ENCODE results near the gene CIAO3. TPM values are rescaled to one million over a fixed set of nuclear protein-coding genes. Genes with fewer than 3 reads are reported as not detected.
"Not testable (repeated sequence)": the region's sequence is repeated elsewhere in the genome, so short reads cannot be mapped to it uniquely, and the experiment has no call there.

The CIAO3 gene
- total RNA-seq, 4 donors from 2014 or later: 39.8 to 53.2 (median 45.6) TPM

DNA sequence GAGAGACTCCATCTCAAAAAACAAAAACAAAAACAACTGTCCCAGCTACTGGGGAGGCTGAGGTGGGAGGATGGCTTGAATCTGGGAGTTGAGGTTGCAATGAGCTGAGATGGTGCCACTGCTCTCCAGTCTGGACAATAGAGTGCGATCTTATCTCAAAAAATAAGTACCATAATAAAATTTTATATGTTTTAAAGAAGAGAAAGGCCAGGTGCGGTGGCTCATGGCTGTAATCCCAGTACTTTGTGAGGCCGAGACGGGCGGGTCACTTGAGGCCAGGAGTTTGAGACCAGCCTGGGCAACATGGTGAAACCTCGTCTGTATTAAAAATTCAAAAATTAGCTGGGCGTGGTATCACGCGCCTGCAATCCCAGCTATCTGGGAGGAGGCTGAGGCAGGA, 36.0 kb upstream of the CIAO3 start:
- H3K4me3 ChIP-seq: no peak overlapping the region
- DNase-seq (ENCODE audit: low spot score in 2 of 2): no peak
- 88% methylated on average over 9 of the region's 9 CpGs for WGBS, 2 donors
- no peaks in the 10 kb centered on the region for H3K36me3 ChIP-seq
- no peaks in the 10 kb centered on the region for H3K9me3 ChIP-seq
- TF ChIP-seq, protein P1, sequence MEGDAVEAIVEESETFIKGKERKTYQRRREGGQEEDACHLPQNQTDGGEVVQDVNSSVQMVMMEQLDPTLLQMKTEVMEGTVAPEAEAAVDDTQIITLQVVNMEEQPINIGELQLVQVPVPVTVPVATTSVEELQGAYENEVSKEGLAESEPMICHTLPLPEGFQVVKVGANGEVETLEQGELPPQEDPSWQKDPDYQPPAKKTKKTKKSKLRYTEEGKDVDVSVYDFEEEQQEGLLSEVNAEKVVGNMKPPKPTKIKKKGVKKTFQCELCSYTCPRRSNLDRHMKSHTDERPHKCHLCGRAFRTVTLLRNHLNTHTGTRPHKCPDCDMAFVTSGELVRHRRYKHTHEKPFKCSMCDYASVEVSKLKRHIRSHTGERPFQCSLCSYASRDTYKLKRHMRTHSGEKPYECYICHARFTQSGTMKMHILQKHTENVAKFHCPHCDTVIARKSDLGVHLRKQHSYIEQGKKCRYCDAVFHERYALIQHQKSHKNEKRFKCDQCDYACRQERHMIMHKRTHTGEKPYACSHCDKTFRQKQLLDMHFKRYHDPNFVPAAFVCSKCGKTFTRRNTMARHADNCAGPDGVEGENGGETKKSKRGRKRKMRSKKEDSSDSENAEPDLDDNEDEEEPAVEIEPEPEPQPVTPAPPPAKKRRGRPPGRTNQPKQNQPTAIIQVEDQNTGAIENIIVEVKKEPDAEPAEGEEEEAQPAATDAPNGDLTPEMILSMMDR (IDR thresholded peaks at IDR 0.05): no peak
- TF ChIP-seq EP300 (IDR thresholded peaks at IDR 0.05): no peak
- TF ChIP-seq POLR2A (IDR thresholded peaks at IDR 0.05): no peak
- no peaks in the 10 kb centered on the region for H3K4me1 ChIP-seq
- peaks cover 0 to 71% of the 10 kb centered on the region in 2 donors for H3K27me3 ChIP-seq
- no peak overlapping the region for H3K27ac ChIP-seq

DNA sequence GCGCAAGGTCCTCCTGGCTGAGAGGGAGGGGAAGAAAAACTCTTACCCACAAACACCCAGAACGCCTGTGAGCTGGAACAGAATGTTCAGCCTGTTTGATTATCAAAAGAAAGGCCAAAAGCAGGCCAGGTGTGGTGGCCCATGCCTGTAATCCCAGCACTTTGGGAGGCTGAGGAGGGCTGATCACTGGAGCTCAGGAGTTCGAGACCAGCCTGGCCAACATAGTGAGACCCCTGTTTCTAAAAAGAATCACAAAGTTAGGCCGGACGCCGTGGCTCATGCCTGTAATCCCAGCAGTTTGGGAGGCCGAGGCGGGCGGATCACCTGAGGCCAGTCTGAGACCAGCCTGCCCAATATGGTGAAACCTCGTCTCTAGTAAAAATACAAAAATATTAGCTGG, 35.5 kb upstream of the CIAO3 start:
- H3K9me3 ChIP-seq; H3K36me3 ChIP-seq; H3K27ac ChIP-seq; H3K4me1 ChIP-seq; DNase-seq (ENCODE audit: low spot score in 2 of 2); H3K4me3 ChIP-seq: not testable (repeated sequence)
- peaks cover 0 to 65% of the 10 kb centered on the region in 2 donors for H3K27me3 ChIP-seq
- WGBS, 2 donors: 90 to 93% methylated on average over 10 of the region's 10 CpGs

DNA sequence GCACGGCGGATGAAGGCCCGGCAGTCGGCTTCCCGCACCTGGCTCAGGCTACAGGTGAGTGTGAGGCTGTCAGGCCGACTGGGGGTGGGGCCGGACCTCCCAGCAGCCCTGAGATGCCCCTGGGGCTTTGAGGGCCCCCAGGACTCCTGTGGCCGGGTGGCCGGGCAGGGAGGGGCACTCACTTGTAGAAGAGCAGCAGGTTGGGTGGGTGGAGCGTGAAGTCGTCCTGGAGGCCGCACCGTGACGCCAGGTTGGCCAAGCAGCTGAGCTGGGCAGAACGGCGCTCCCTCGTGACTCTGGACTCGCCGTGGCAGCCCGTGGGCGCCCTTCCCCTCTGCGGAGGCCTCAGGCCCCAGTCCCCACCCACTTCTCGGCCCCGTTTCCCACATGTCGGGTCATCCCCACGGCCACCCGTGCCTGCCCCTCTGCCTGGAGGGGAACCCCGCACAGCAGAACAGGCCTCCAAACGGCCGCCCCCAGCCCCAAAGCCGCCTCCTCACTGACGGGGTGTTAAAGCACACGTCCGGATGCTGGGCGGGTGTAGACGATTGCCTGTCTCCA, 34.5 kb upstream of the CIAO3 start:
- no peaks in the 10 kb centered on the region for H3K4me1 ChIP-seq
- TF ChIP-seq POLR2A (IDR thresholded peaks at IDR 0.05) (no peak), EP300 (IDR thresholded peaks at IDR 0.05) (no peak)
- TF ChIP-seq, protein P1 (IDR thresholded peaks at IDR 0.05): no peak
- 56 to 57% methylated on average over 27 to 33 of the region's 36 CpGs for WGBS, 2 donors
- no peaks in the 10 kb centered on the region for H3K9me3 ChIP-seq
- no peak for DNase-seq (ENCODE audit: low spot score in 2 of 2)
- H3K27me3 ChIP-seq: peaks cover 0 to 64% of the 10 kb centered on the region in 2 donors
- H3K27ac ChIP-seq: no peak overlapping the region
- no peak overlapping the region for H3K4me3 ChIP-seq
- no peaks in the 10 kb centered on the region for H3K36me3 ChIP-seq

DNA sequence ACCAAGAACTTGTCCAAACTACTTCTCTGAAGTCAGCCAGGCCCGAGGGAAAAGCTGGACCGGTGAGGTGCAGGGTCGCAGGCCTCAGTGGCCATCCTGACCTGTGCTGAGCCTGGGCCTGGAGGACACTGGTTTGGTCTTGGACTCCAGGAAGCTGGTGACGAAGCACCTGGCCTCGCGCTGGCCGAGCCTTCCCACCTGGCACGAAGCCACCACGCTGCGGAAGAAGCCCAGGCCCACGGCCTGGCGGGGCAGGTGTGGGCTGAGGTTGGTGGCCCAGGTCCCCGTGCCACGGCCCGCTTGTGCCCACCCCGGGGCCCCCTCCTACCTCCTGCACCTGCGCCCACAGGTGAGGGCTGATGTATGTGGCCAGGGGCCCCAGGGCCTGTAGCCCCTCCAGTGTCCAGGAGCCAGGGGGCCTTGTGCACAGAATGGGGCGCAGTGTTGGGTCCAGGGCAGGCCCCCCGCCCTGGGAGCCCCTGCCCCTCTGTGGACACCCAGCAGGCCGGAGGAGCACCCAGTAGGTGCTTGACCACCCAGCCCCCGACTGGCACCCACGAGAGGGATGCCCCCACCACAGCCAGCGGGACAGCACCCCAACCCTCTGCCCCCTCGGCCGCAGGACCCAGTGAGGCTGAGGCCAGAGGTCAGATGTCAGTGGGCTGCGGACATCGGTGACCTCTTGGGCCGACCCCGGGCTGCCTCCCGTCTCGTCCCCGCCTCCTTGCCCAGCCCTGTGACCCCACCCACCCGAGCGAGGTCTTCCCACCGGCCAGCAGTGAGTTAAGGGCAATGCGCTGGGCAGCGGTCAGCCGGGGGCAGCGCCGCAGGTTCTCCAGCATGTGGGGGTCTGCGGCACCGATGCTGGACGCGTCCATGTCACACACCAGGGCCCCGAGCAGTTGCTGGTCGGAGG, 33.5 kb upstream of the CIAO3 start:
- peaks cover 0 to 64% of the 10 kb centered on the region in 2 donors for H3K27me3 ChIP-seq

DNA sequence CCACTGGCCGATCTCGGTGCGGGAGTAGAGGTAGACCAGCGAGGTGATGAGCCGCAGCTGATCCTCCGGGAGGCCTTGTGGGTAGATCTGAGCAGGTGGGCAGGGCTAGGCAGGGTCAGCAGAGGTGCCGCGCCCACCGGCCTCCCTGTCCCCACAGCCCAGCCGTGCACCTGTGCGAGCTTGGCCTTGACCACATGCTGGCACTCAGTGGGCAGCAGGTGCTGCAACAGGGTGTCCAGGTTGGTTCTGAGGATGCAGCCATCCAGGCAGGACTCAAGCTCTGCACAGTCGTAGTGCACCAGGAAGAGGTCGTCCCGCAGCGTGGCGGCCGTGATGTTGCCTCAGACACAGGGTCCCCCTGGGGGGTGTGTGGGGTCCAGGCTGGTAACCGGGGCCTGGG, 32.2 kb upstream of the CIAO3 start:
- Histone ChIP-seq H3K36me3 (no peaks in the 10 kb centered on the region), H3K27ac (no peak overlapping the region), H3K27me3 (peaks cover 0 to 54% of the 10 kb centered on the region in 2 donors), H3K4me3 (no peak overlapping the region), H3K4me1 (no peaks in the 10 kb centered on the region), H3K9me3 (no peaks in the 10 kb centered on the region)
- TF ChIP-seq EP300 (IDR thresholded peaks at IDR 0.05) (no peak), POLR2A (IDR thresholded peaks at IDR 0.05) (no peak)
- TF ChIP-seq, protein P1 (IDR thresholded peaks at IDR 0.05): no peak
- WGBS, 2 donors: 87 to 88% methylated on average over 18 of the region's 18 CpGs
- DNase-seq (ENCODE audit: low spot score in 2 of 2): no peak

More for the DNA sequence above, 33.5 kb upstream of the CIAO3 start:
- no peak for TF ChIP-seq EP300 (IDR thresholded peaks at IDR 0.05)
- TF ChIP-seq POLR2A (IDR thresholded peaks at IDR 0.05): no peak
- TF ChIP-seq, protein P1 (IDR thresholded peaks at IDR 0.05): no peak
- no peaks in the 10 kb centered on the region for H3K4me1 ChIP-seq
- H3K9me3 ChIP-seq: no peaks in the 10 kb centered on the region
- no peaks in the 10 kb centered on the region for H3K36me3 ChIP-seq
- no peak overlapping the region for H3K27ac ChIP-seq
- whole genome bisulfite sequencing, 2 donors: 73 to 83% methylated on average over 13 to 45 of the region's 46 CpGs
- no peak overlapping the region for H3K4me3 ChIP-seq
- no peak for DNase-seq (ENCODE audit: low spot score in 2 of 2)
